ENCODE measurements around the gene ZBTB16.

GRCh38 chr11:114285599-114285998, 226.1 kb downstream of the ZBTB16 start:
- no peak for TF ChIP-seq CTCF (IDR thresholded peaks at IDR 0.05)
- no peak for TF ChIP-seq POLR2A (IDR thresholded peaks at IDR 0.05)

All from ovary (tissue), 3 donors.